OCI-LY7 (cell line): Measurements from ENCODE around the gene VWA7. TPM values are rescaled to one million over a fixed set of nuclear protein-coding genes. Genes with fewer than 3 reads are reported as not detected.

Experiments used
- BruUV-seq: library from RNA; stranded (reverse); fragments of 400-500 nt; replicated peaks from 2 replicates; lab custom pipeline; 2021; lab: Mats Ljungman, UMichigan
- CTCF ChIA-PET: fragments of 300-600 bp; sonication (Branson Sonifier 250); formaldehyde crosslinking; loops from one replicate; lab custom pipeline; 2022; ENCODE audit warnings: antibody characterized with exemption; ENCODE audit not compliant: unreplicated experiment; lab: Charles Lee
- POLR2A ChIA-PET: fragments of 300-600 bp; sonication (Branson Sonifier 250); formaldehyde crosslinking; loops from one replicate; lab custom pipeline; 2022; ENCODE audit warnings: antibody characterized with exemption; lab: Charles Lee
- DNase-seq: peaks from one replicate; pipeline ENCODE4 v3.0.0-alpha.2; 2015; ENCODE audit warnings: low spot score
- H2AFZ ChIP-seq: fragments of 200-600 bp; sonication (generic), shearing (Covaris generic); 2 replicates; pipeline ENCODE4 v1.6.1; 2014; ENCODE audit warnings: mild to moderate bottlenecking, antibody characterized with exemption, low read length, moderate library complexity
- H3K27ac ChIP-seq: fragments of 200-600 bp; sonication (generic); 2 replicates; pipeline ENCODE4 v1.5.1; 2014; ENCODE audit warnings: mixed run types, low read depth, mild to moderate bottlenecking, moderate library complexity, low read length, inconsistent platforms; ENCODE audit not compliant: poor library complexity, severe bottlenecking
- H3K36me3 ChIP-seq: fragments of 200-600 bp; sonication (generic); 2 replicates; pipeline ENCODE4 v1.6.1; 2014; ENCODE audit warnings: mild to moderate bottlenecking, antibody characterized with exemption, low read length, moderate library complexity, mixed read lengths; ENCODE audit not compliant: insufficient read depth
- H3K4me1 ChIP-seq: fragments of 200-600 bp; sonication (generic); 2 replicates; pipeline ENCODE4 v1.5.1; 2014; ENCODE audit warnings: mild to moderate bottlenecking, low read length; ENCODE audit not compliant: insufficient read depth, poor library complexity, severe bottlenecking
- H3K4me2 ChIP-seq: fragments of 200-600 bp; sonication (generic); 2 replicates; pipeline ENCODE4 v1.6.1; 2014; ENCODE audit warnings: mild to moderate bottlenecking, low read length
- H3K4me3 ChIP-seq: fragments of 200-600 bp; sonication (generic); 2 replicates; pipeline ENCODE4 v1.5.1; 2014; ENCODE audit warnings: mild to moderate bottlenecking, low read depth, low read length; ENCODE audit not compliant: poor library complexity, severe bottlenecking
- H3K79me2 ChIP-seq: fragments of 200-600 bp; sonication (generic); 2 replicates; pipeline ENCODE4 v1.6.1; 2016; ENCODE audit warnings: low read depth, mild to moderate bottlenecking, low read length, moderate library complexity, mixed read lengths; ENCODE audit not compliant: insufficient read depth
- H3K9me2 ChIP-seq: fragments of 200-600 bp; sonication (generic); 2 replicates; pipeline ENCODE4 v1.6.1; 2016; ENCODE audit warnings: mild to moderate bottlenecking, low read length, mixed read lengths; ENCODE audit not compliant: insufficient read depth
- H3K9me3 ChIP-seq: fragments of 200-600 bp; sonication (generic); 2 replicates; pipeline ENCODE4 v1.6.1; 2014; ENCODE audit warnings: mild to moderate bottlenecking, mixed run types, low read length, mixed read lengths
- H4K20me1 ChIP-seq: fragments of 200-600 bp; sonication (generic); 2 replicates; pipeline ENCODE4 v1.6.1; 2014; ENCODE audit warnings: mild to moderate bottlenecking, antibody characterized with exemption, low read length, moderate library complexity, mixed read lengths; ENCODE audit not compliant: insufficient read depth
- EZH2phosphoT487 ChIP-seq: fragments of 200-600 bp; sonication (generic); IDR thresholded peaks from 2 replicates; pipeline ENCODE4 v1.6.1; 2018; ENCODE audit warnings: low read depth, borderline replicate concordance, mild to moderate bottlenecking, mixed run types, antibody characterized with exemption, low read length, moderate library complexity, mixed read lengths
- intact Hi-C: fragments of 100-400 bp; cut with micrococcal nuclease; formaldehyde crosslinking; loops from one replicate; pipeline ENCODE4 v1.10.0; 2022; ENCODE audit not compliant: unreplicated experiment
- total RNA-seq, 2 experiments: library from RNA; depleted of rRNA in 1 of 2; stranded (reverse); fragments of >200 nt in 1 of 2; shearing (Covaris generic) in 1 of 2; gene quantifications; 2 replicates each; pipeline ENCODE4 v1.2.3, GENCODE V29; 2014 to 2022
- TF ChIP-seq, protein P1 (sequence below): fragments of 200-600 bp; sonication (generic); conservative IDR thresholded peaks from 2 replicates; pipeline ENCODE4 v1.5.1; 2014; ENCODE audit warnings: mild to moderate bottlenecking, antibody characterized with exemption, low read length, moderate library complexity, mixed read lengths

The VWA7 gene
- total RNA-seq, 2 experiments from 2014 or later: 2.2 to 6.5 TPM

DNA sequence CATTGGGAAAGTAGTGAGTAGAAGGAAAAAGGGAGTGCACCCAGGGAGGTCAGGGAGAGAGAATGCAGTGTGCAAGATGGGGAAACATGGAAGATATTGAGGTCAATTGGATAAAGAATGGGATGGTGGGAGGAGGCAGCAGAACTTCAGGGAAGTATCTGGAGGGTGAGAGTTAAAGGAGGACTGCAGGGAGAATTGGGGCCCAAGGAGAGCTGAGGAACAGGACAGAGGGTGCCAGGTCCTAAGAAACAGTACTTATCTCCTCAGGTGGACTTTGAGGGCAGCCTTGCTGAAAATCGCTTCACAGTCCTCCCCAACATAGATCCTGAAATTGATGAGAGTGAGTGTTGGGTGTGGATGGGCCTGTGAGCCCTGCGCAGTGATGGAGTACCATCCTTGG, 18.8 kb downstream of the VWA7 start:
- H3K36me3 ChIP-seq: peaks cover 51% of the 10 kb centered on the region
- no peaks in the 10 kb centered on the region for H3K79me2 ChIP-seq
- CTCF ChIA-PET: interaction anchor here (0.9 kb wide), 1 partner anchor 46 kb away, joined by 3 read pairs; no protein-coding TSS in a partner anchor
- H3K9me3 ChIP-seq: no peaks in the 10 kb centered on the region
- POLR2A ChIA-PET: interaction anchor here (0.6 kb wide), 1 partner anchor 1546 kb away, joined by 5 read pairs; no protein-coding TSS in a partner anchor
- no peak overlapping the region for H3K4me3 ChIP-seq
- H3K9me2 ChIP-seq: no peaks in the 10 kb centered on the region
- no peaks in the 10 kb centered on the region for H4K20me1 ChIP-seq
- no peak overlapping the region for H2AFZ ChIP-seq
- no TSS peak for BruUV-seq
- H3K4me2 ChIP-seq: no peak overlapping the region
- DNase-seq: no peak
- TF ChIP-seq, protein P1, sequence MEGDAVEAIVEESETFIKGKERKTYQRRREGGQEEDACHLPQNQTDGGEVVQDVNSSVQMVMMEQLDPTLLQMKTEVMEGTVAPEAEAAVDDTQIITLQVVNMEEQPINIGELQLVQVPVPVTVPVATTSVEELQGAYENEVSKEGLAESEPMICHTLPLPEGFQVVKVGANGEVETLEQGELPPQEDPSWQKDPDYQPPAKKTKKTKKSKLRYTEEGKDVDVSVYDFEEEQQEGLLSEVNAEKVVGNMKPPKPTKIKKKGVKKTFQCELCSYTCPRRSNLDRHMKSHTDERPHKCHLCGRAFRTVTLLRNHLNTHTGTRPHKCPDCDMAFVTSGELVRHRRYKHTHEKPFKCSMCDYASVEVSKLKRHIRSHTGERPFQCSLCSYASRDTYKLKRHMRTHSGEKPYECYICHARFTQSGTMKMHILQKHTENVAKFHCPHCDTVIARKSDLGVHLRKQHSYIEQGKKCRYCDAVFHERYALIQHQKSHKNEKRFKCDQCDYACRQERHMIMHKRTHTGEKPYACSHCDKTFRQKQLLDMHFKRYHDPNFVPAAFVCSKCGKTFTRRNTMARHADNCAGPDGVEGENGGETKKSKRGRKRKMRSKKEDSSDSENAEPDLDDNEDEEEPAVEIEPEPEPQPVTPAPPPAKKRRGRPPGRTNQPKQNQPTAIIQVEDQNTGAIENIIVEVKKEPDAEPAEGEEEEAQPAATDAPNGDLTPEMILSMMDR: no peak
- TF ChIP-seq EZH2phosphoT487: no peak
- H3K27ac ChIP-seq: no peak overlapping the region
- H3K4me1 ChIP-seq: no peaks in the 10 kb centered on the region
- intact Hi-C loops: no loop called here

DNA sequence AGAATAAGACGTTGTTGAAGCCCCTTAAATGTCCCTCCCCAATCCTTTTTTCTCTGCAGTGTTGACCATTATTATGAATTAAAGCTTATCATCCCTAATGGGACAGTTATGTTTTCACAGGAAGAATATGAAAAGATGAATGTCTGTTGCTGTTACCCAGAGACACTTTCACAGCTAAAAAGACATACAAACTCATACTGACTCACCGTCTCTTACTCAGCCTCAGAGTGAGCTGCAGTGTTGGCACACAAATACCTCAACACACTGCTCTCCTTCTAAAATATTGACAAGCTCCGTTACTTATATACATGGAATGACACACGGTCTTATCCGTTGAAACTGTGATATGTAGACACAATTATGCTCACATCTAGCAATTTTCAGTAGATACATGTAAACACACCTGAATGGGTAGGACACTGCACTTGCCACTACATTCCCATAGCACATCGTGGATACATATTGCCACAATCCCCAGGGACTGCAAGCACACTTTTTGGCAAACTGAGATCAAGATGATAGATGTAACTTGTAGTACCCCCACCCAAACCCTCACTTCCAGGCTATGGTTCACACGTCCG, 24.3 kb downstream of the VWA7 start:
- Histone ChIP-seq H3K27ac (no peak overlapping the region), H2AFZ (no peak overlapping the region), H3K9me3 (no peaks in the 10 kb centered on the region), H3K4me3 (no peak overlapping the region), H3K36me3 (peaks cover 19% of the 10 kb centered on the region), H4K20me1 (no peaks in the 10 kb centered on the region), H3K79me2 (no peaks in the 10 kb centered on the region), H3K9me2 (no peaks in the 10 kb centered on the region), H3K4me2 (no peak overlapping the region), H3K4me1 (no peaks in the 10 kb centered on the region)
- DNase-seq: no peak
- CTCF ChIA-PET: no interaction called here
- intact Hi-C loops: no loop called here
- POLR2A ChIA-PET: interaction anchor here (0.5 to 1.9 kb wide), 3 partner anchors 12 to 92 kb away, joined by 3 to 9 read pairs (median 6); partner anchors contain the start of gene MSH5
- TF ChIP-seq EZH2phosphoT487: no peak
- TF ChIP-seq, protein P1: no peak
- no TSS peak for BruUV-seq

DNA sequence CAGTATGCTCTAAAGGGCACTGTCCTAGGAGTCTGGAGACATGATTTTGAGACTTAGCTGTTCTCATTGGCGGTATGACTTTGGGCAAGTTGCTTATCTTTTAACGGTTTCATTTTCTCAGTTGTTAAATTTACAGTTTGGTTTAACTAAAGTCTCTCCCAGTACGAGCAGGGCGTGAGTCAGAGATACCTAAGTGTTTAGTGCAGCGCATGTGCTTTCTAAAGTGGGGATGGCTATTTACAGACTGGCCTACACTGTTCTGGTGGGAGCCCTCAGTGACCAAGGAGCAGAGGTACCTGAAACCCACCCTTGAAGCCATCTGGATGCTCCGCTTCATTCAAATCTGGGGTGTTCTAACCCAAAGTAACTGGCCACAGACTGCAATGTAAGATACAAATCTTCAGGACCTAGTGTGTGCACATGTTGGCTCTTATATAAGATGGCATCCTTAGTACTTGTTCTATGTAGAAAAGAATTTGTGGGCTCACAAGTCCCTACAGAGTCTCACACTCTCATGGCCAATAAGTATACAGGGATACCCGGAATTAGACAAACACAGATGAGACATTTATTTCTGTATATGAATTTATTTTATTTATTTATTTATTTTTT, 26.6 kb downstream of the VWA7 start:
- TF ChIP-seq, protein P1: no peak
- TF ChIP-seq EZH2phosphoT487: no peak
- no peaks in the 10 kb centered on the region for H3K79me2 ChIP-seq
- H3K9me2 ChIP-seq: no peaks in the 10 kb centered on the region
- BruUV-seq: no TSS peak
- DNase-seq: no peak
- H3K4me2 ChIP-seq: no peak overlapping the region
- intact Hi-C loops: no loop called here
- POLR2A ChIA-PET: interaction anchor here (0.7 to 1.3 kb wide), 2 partner anchors 9 to 12 kb away, joined by 3 to 4 read pairs; no protein-coding TSS in a partner anchor
- no peaks in the 10 kb centered on the region for H4K20me1 ChIP-seq
- no peaks in the 10 kb centered on the region for H3K4me1 ChIP-seq
- H2AFZ ChIP-seq: no peak overlapping the region
- peaks cover 31% of the 10 kb centered on the region for H3K36me3 ChIP-seq
- CTCF ChIA-PET: no interaction called here
- H3K9me3 ChIP-seq: no peaks in the 10 kb centered on the region
- no peak overlapping the region for H3K27ac ChIP-seq
- H3K4me3 ChIP-seq: no peak overlapping the region
